Epidermal melanocyte (primary cell): Measurements from ENCODE around the gene CBX1.
A peak's percentile ranks its signal among the peaks of the same experiment; 100 is the strongest.

ENCODE experiments used
- DNase-seq: peaks from one replicate; pipeline ENCODE4 v3.0.0; 2011; ENCODE audit warnings: low spot score; ENCODE audit not compliant: insufficient read length

The CBX1 gene

DNA sequence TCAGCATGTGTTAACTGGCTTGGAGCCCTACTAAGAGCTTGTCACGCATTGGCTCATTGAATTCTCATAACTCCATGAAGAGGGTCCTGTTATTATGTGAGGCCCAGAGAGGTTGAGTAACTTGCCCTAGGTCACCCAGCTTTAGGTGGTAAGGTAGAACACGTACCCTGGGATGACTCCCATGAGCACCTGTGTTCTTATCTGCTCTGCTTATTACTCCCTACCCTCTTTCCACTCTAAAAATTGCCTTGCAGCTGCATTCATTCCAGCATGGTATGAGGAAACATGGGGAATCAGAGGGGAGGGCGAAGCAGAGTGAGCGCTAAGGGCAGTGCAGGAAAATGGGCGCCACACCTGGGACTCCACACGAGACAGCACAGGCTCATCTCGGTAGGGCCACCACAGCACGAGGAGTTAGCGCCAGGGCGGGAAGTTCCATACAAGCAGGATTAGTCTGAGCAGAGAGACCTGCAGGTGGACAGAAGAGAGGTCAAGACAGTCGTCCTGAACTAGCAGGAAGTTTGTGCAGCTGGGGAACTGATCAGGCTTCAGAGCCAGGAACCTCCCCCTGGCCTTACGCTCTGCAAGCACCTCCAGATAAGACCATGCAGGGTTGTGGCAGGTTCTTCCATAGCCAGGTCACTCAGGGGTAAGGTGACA, 73.8 kb downstream of the CBX1 start:
- DNase-seq, result no peak

GRCh38 chr17:48026502-48027321, 74.6 kb downstream of the CBX1 start:
- peak; percentile 57 for DNase-seq

GRCh38 chr17:48025904-48026501, 75.3 kb downstream of the CBX1 start:
- DNase-seq, result no peak

GRCh38 chr17:48025040-48025903, 76.0 kb downstream of the CBX1 start:
- peak; percentile 90 for DNase-seq

- no peak for DNase-seq
Measured at GRCh38 chr17:48024149-48025039, 76.9 kb downstream of the CBX1 start.

- DNase-seq, result peak; percentile 63
Measured at GRCh38 chr17:48023400-48024148, 77.7 kb downstream of the CBX1 start.

- no peak for DNase-seq
Measured at GRCh38 chr17:48022901-48023300, 78.4 kb downstream of the CBX1 start.

- no peak for DNase-seq
Measured at GRCh38 chr17:48021934-48022333, 79.3 kb downstream of the CBX1 start.
